A673 (cell line): Measurements from ENCODE around the gene DPYD.

Experiments
- CTCF ChIP-seq: fragments of 300-800, 200-600 bp; sonication (generic); conservative IDR thresholded peaks from 2 replicates; pipeline ENCODE4 v1.5.1; 2017; ENCODE audit warnings: low read depth, mild to moderate bottlenecking, antibody characterized with exemption, low read length, moderate library complexity, mixed read lengths
- EZH2 ChIP-seq: fragments of 200-600 bp; sonication (generic); IDR thresholded peaks from 2 replicates; pipeline ENCODE4 v1.6.1; 2017; ENCODE audit warnings: borderline replicate concordance, low read depth, mild to moderate bottlenecking, mixed read lengths, antibody characterized with exemption, low read length; ENCODE audit not compliant: poor library complexity, severe bottlenecking

- TF ChIP-seq CTCF (no peak), EZH2 (no peak)
Measured at GRCh38 chr1:97396463-97396862, 524.4 kb downstream of the DPYD start.
